WTC11 (cell line): ENCODE results near the gene SLC13A3.

Experiments used
- CTCF ChIP-seq: fragments of 200-600 bp; IDR thresholded peaks from 2 replicates; pipeline ENCODE4 v1.8.0; 2022; ENCODE audit warnings: antibody characterized with exemption
- E2F4 ChIP-seq: sonication (generic); formaldehyde crosslinking; IDR thresholded peaks from 2 replicates; pipeline ENCODE4 v1.8.1; 2022; ENCODE audit warnings: low read depth, mild to moderate bottlenecking, moderate library complexity, missing genetic modification reagents, borderline replicate concordance
- ELF4 ChIP-seq: sonication (generic); formaldehyde crosslinking; IDR thresholded peaks from 2 replicates; pipeline ENCODE4 v1.8.1; 2022; ENCODE audit warnings: low read depth, mild to moderate bottlenecking, moderate library complexity, missing genetic modification reagents
- ESRRA ChIP-seq: sonication (generic); formaldehyde crosslinking; IDR thresholded peaks from 2 replicates; pipeline ENCODE4 v1.8.1; 2022; ENCODE audit warnings: mild to moderate bottlenecking, missing genetic modification reagents, borderline replicate concordance
- IRF1 ChIP-seq: sonication (generic); formaldehyde crosslinking; IDR thresholded peaks from 2 replicates; pipeline ENCODE4 v1.8.0; 2023; ENCODE audit warnings: missing genetic modification reagents
- JUN ChIP-seq: sonication (generic); formaldehyde crosslinking; IDR thresholded peaks from 2 replicates; pipeline ENCODE4 v1.8.0; 2023; ENCODE audit warnings: mild to moderate bottlenecking, missing genetic modification reagents
- MXD4 ChIP-seq: fragments of 250-450 bp; sonication (Bioruptor Pico); IDR thresholded peaks from 2 replicates; pipeline ENCODE4 v1.8.0; 2021; ENCODE audit warnings: mild to moderate bottlenecking, moderate library complexity, borderline replicate concordance
- NFYB ChIP-seq: sonication (generic); formaldehyde crosslinking; conservative IDR thresholded peaks from 2 replicates; pipeline ENCODE4 v1.8.0; 2022; ENCODE audit warnings: low read depth, missing genetic modification reagents
- USF2 ChIP-seq: sonication (generic); formaldehyde crosslinking; IDR thresholded peaks from 2 replicates; pipeline ENCODE4 v1.8.1; 2023; ENCODE audit warnings: mild to moderate bottlenecking, missing genetic modification reagents, moderate library complexity
- ZBTB21 ChIP-seq: sonication (generic); formaldehyde crosslinking; IDR thresholded peaks from 2 replicates; pipeline ENCODE4 v1.8.1; 2023; ENCODE audit warnings: mild to moderate bottlenecking, missing genetic modification reagents, borderline replicate concordance
- ZBTB43 ChIP-seq: sonication (generic); formaldehyde crosslinking; IDR thresholded peaks from 2 replicates; pipeline ENCODE4 v1.8.1; 2023; ENCODE audit warnings: mild to moderate bottlenecking, missing genetic modification reagents
- ZNF121 ChIP-seq: sonication (generic); formaldehyde crosslinking; IDR thresholded peaks from 2 replicates; pipeline ENCODE4 v1.8.0; 2023; ENCODE audit warnings: missing genetic modification reagents
- ZNF671 ChIP-seq: fragments of 250-450 bp; sonication (Bioruptor Pico); IDR thresholded peaks from 2 replicates; pipeline ENCODE4 v1.8.0; 2021; ENCODE audit warnings: mild to moderate bottlenecking

- no peak for TF ChIP-seq CTCF
- TF ChIP-seq ZBTB21 (CRISPR knock-in tag): no peak
- TF ChIP-seq ZNF121 (CRISPR knock-in tag): no peak
- TF ChIP-seq NFYB (CRISPR knock-in tag): no peak
- no peak for TF ChIP-seq ZBTB43 (CRISPR knock-in tag)
- no peak for TF ChIP-seq ZNF671 (CRISPR knock-in tag)
- TF ChIP-seq JUN (CRISPR knock-in tag): no peak
- no peak for TF ChIP-seq ELF4 (CRISPR knock-in tag)
- no peak for TF ChIP-seq E2F4 (CRISPR knock-in tag)
- TF ChIP-seq USF2 (CRISPR knock-in tag): no peak
- no peak for TF ChIP-seq ESRRA (CRISPR knock-in tag)
- TF ChIP-seq MXD4: no peak
- TF ChIP-seq IRF1 (CRISPR knock-in tag): no peak
These were observed 60.8 kb downstream of the SLC13A3 start for GRCh38 chr20:46590443-46590842.
